HG03439 (cell line): ENCODE measurements around the gene HAND2.

ENCODE experiments used
- ATAC-seq: cut with Tn5 transposase; IDR thresholded peaks from one replicate; pipeline ENCODE4 v1.9.1; 2021; ENCODE audit warnings: mild to moderate bottlenecking, moderate library complexity; ENCODE audit not compliant: unreplicated experiment

The HAND2 gene

DNA sequence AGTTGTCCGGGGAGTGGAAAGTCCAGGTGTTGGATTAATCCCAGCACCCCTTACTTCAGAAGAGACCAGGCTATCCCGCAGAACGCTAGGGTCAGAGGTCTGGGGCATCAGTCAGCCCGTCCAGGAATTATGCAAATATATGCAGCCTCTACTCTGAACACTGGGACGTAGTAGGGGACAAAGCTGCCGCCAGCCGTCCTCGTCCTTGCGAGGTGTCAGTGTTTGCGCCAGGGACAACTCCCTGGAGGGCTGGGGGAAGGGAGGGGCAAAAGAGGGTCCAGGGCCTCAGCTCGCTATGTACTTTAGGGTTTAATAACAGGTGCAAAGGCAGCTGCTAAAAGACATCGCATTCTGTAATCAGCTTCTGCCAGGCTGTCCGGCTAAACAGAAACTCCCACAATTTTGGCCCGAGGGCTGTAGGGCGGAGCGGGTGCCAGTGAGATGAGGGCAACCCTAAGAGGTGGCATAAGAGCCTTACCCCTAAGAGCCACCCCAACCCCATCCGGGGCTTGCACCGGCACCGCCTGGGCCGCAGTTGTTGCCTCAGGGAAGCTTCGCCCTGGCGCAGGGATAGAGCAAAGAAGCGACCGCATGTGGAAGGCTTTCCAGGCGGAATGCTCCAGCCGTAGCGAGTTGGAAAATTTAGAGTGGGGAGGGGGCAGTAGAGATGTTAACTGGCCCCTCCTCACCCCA lies 8.4 kb downstream of the HAND2 start:
- ATAC-seq = no peak

GRCh38 chr4:173520921-173521466 lies 9.0 kb downstream of the HAND2 start:
- no peak for ATAC-seq

DNA sequence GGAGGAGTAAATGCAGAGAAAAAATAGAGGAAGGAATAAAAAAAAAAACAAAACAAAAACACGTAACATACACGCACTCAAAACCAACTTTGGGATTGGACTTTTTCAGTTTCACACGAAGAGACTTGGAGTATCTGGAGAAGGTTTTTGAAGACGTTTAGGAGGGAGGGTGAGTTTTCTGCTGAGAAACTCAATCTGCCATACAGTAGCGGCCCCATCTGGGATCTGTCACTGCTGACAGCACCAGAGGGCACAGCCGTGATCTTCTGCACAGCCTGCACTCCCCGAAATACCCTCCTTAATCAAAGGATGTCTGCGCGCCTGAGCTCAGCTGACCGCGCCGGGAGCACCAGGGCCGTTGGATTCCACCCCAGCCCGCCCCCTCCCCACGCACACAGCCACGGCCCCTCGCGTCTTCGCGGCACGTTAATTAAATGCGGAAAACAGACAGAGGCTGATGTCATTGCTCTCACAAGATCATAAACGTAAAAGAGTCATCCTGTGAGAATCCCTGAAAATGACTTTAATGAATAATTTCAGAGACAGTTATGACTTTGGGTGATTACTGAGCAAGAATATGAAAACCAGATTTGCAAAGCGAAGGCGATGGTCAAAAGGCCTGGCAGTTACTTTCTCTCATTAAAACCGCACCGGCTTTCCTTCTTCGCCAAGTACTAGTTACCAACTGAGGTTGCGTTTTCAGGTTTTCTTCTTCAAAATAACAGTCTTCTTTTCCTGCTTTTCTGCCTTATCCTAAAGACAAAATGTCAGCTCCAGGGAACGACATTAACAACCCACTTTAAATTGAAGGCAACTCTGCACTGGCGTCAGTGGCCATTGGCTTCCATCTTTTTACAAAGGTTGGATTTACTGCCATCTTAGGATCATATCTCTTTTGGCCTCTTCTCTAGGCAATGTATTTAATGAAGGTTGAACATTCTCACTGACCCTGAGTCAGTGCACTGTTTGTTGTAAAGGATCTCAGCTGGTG lies 10.6 kb downstream of the HAND2 start:
- ATAC-seq = no peak

- no peak for ATAC-seq
Observed at GRCh38 chr4:173518425-173519102, 11.5 kb downstream of the HAND2 start.

GRCh38 chr4:173517781-173518424 lies 12.1 kb downstream of the HAND2 start:
- no peak for ATAC-seq

GRCh38 chr4:173516621-173517524 lies 13.2 kb downstream of the HAND2 start:
- ATAC-seq = no peak

GRCh38 chr4:173515458-173515857 lies 14.6 kb downstream of the HAND2 start:
- no peak for ATAC-seq

DNA sequence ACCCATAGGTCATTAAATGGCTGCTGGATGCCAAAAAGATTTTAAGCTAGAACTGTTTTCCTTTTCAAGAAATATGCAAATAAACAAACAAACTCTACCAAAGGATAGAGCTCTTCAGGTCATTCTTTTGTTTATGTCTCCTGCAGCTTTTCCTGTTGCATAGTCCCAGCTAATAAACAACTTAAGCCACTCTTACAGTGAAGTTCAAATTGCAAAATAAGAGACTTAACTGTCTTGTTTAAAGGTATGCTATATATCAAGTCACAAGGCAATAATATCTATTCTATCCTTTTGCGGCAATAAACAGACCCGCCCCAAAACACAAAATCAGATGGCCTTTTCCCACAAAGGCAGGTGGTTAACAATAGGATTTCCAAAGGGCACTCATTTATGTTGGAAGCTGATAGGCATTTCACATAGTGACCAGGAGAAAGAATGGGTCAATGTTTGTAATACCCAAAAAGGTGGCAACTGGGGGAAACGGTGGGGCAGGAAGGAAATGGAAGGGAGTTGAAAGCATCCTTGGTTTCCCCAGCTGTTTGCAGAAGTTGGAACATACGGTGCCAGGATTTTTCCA lies 15.3 kb downstream of the HAND2 start:
- ATAC-seq = no peak

- ATAC-seq = no peak
Observed at GRCh38 chr4:173513651-173514050, 16.4 kb downstream of the HAND2 start.

GRCh38 chr4:173511787-173512361 lies 18.2 kb downstream of the HAND2 start:
- no peak for ATAC-seq

- ATAC-seq = no peak
Observed at GRCh38 chr4:173509036-173510001, 20.7 kb downstream of the HAND2 start.

GRCh38 chr4:173508386-173509035 lies 21.5 kb downstream of the HAND2 start:
- no peak for ATAC-seq

DNA sequence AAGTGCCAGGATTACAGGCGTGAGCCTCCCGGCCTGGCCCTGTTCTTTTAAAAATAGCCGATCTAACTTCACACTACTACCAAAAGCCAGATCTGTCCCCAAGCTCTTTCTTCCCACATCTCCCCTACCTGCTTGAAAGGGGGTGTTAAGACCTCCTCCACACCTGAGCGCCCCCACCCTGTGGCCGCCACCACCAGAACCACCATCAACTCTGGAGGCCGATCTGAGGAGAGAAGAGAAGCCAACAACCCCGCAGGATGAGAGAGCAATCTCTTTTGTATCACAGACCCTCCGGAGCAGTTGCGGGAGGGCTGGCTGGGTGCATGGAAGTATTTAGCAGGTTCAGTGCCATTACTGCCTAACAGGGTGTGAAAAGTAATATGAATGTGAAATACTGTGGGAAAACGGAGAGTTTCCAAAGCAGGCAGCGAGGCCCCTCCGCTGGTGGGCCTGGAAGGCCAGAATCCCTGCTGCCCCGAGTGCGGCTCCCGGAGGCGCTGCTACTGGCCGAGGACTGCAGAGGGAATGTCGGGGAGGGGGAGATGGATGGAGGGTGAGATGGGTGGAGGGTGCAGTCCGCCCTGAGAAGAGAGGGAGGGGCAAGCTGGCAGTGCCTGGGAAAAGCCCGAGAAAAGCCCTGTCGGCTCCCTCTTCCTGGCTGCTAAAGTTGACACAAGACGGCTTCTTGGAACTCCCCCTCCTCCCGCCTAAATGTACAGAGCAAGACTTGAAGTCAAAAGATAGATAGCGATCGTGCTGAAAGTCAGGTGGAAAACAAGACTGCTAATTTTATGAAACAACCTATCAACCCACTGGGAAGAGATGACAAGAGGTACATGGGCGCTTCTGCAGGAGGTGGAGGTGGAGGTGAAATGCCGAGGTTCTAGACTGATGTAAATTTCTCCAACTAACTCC lies 22.3 kb downstream of the HAND2 start:
- no peak for ATAC-seq

GRCh38 chr4:173506597-173507211 lies 23.3 kb downstream of the HAND2 start:
- peak; percentile 2 for ATAC-seq

GRCh38 chr4:173505924-173506518 lies 24.0 kb downstream of the HAND2 start:
- ATAC-seq = peak; percentile 84

GRCh38 chr4:173504181-173504503 lies 25.9 kb downstream of the HAND2 start:
- no peak for ATAC-seq
